NCI-H460 (cell line): ENCODE measurements around the gene ITPR1. TPM values are rescaled to one million over a fixed set of nuclear protein-coding genes. Genes with fewer than 3 reads are reported as not detected.

Experiments
- DNase-seq: peaks from one replicate; pipeline ENCODE4 v3.0.0-alpha.2; 2016; ENCODE audit warnings: low read depth; ENCODE audit errors: extremely low read depth
- total RNA-seq: library from RNA; depleted of rRNA; stranded (reverse); fragments of >200 nt; shearing (Covaris generic); gene quantifications from 2 replicates; pipeline ENCODE4 v1.2.3, GENCODE V29; 2014

ITPR1 gene
- total RNA-seq, 1 experiment from 2014 or later: 44.9 TPM

DNA sequence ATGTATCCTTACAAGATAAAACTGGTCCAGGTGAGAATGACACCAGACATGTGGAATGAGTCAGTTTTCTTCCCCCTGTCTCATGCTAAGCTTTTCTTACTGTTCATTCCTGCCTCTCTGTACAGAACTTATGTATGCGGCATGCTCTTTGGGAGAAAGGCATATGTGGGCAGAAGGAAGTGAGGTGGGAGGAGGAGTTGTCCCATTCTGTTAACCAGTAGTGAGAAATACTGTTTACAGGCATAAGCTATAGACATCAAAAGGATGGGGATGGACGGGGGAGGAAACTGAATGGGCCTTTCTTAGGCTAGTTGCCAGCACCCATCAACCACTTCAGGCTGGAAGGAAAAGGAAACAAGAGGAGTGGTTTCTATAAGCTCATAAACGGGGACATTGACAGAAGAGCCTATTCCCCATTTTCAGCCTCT lies 342.5 kb downstream of the ITPR1 start:
- no peak for DNase-seq

DNA sequence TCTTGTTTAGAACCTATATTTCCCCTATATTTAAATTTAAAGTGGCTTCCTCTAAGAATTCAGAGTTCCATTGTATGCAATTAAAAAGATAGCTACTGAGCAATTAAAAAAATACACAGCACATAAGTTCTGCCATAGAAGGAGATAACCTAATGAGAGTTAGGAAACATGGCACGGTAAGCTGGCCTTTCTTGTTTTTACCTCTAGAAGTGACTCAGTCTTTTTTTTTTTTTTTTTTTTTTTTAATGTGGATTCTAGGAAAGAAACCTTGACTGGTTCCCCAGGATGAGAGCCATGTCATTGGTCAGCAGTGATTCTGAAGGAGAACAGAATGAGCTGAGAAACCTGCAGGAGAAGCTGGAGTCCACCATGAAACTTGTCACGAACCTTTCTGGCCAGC lies 343.4 kb downstream of the ITPR1 start:
- no peak for DNase-seq

DNA sequence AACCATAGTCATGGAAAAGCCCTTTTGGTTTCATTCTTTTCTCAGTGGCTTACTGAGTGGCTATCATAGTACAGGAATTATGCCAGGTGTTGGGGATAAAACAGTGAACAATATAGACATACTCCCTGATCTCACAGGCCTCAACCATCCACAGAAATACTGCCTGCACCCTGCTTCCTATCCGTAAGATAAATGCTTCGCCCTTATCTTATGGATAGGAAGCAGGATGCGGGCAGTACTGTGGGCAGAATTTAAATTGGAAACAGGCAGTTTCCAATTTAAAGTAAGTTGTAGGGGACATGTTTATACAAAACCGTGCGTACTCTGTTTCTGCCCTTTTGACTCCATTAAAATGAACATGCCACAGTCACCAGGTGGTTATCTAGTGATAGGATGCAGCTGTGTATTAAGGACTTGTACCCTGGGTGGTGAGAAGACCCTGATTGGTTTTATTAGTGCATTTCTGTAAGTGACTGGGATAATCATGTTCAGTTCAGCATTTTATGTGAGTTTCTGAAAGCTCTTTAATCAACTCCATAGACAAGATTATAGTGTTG lies 344.3 kb downstream of the ITPR1 start:
- no peak for DNase-seq

DNA sequence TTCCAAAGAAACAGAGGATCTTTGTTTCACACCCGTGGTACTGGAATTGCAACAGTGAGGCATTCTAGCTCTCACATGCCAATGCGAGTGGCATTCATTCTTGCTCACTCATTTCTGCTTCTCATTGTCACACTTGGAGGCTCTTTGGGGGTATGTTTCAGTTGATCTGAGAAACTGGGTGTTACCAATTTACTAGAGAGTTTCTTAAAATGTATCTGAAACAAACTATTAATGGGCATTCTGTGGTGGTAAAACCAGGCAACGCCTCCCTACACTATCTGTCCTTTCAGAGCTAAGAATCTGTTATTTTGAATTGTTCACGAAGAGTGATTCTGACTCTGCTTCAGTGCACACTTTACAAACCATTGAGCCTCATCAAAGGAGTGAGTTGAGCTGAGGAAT lies 345.5 kb downstream of the ITPR1 start:
- no peak for DNase-seq

DNA sequence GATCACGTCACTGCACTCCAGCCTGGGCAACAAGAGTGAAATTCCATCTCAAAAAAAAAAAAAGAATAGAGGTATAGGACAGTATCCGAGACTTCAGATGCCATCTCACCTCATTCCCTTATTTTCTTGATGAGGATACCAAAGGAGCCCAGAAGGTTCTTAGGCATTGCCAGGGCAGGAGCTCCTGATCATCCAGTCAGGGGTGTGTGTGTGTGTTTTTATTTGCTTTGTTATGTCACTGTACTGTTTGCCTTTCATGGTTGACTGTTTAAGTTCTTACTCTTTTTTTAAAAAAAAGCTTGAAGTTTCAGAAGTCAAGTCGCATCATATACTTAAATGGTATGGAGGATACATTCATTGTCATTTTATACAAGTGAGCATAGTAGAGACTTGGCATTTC lies 346.1 kb downstream of the ITPR1 start:
- DNase-seq: no peak

DNA sequence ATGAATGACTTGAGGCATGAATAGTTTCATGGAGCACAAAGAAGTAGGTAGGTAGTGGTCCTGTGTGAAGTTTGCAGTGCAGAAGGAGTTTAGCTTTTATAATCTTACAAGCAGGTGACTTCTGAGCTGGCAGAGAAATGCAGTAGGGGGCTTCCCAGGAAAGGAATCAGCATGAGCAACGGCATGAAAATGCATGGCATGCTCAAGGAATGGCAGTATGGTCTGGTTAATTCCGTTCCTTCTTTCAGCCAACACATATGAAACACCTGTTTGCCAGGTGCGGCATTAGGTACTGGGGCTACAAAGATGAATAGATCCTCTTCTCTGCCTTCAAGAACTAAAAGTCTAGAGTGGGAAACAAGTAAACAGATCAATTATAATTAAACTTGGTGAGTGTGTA lies 348.1 kb downstream of the ITPR1 start:
- no peak for DNase-seq

DNA sequence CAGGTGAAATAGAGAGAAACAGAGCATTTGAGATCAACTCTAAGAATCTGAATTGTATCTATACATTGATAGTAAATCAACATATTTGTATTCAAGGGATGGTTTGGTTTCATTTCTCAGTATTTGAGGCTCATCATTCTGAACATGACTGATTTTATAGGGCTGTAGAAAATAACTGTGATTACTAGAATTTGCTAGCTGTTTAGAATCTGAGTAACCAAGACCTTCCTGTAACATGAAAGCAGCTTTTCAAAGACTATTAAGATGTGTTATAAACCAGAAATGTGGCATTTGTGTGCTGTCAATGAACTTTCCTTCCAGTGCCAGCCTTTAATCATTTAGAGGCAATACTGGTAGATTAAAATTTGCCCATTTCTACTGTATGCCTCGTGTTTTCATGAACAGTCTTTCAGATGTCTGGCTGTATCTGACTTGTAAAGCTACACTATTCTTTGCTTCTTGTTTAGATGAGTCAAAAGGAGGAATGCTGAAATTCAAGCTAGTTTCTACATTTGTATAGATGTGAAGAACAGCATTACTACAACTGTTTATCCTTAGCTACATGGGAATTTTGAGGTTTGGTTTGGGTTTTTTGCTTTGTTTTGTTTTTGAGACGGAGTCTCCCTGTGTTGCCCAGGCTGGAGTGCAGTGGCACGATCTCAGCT lies 348.8 kb downstream of the ITPR1 start:
- no peak for DNase-seq

DNA sequence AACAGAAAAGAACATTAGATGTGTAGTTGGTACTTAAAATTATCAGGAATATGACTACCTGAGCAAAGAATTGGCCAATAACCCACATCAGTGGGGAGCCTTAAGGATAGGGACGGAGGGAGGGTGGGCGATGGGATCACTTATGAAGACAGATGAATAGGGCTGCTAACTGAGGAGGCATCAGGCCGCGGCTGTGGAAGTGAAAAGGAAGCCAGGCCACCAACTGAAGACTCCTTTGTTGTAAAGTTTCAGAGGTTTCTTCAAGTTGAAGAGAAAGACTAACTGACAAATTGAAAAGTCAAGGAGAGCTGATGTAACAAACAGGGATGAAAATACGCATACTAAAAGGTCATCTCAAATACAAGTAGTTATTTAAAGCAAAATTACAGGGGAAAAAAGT lies 350.5 kb downstream of the ITPR1 start:
- no peak for DNase-seq

DNA sequence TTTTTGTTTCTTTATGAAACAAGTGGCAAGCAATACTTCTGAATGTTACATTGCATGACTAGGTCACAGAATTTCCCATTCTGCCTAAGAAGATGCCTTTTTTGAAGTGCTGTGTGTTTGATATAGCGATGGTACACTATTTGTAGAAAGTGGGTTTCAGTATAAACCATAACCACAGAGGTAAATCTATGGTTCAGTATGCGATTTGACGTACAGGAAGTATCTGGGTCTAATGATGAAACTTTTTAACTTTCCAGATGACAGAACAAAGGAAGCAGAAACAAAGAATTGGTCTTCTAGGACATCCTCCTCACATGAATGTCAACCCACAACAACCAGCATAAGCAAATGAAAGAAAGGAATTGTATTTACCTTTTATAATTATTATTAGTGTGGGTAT lies 352.7 kb downstream of the ITPR1 start:
- no peak for DNase-seq

DNA sequence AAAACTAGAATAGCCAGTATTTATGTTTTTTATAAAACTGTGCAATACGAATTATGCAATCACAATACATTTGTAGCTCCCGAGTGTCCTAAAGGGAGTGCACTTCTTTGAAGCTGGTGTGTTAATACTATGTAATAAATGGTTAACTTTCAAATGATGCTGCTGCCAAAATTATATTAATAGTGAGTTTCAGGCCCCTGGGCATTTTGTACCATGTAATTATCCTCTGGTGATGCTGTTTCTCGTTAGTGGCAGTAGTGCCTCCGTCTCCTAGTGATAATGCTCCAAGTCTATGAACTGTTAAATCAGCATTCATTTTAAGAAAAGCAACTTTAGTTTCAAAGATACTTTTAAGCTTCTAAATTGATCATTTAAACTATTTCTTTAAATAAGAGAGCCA lies 353.4 kb downstream of the ITPR1 start:
- DNase-seq: no peak

DNA sequence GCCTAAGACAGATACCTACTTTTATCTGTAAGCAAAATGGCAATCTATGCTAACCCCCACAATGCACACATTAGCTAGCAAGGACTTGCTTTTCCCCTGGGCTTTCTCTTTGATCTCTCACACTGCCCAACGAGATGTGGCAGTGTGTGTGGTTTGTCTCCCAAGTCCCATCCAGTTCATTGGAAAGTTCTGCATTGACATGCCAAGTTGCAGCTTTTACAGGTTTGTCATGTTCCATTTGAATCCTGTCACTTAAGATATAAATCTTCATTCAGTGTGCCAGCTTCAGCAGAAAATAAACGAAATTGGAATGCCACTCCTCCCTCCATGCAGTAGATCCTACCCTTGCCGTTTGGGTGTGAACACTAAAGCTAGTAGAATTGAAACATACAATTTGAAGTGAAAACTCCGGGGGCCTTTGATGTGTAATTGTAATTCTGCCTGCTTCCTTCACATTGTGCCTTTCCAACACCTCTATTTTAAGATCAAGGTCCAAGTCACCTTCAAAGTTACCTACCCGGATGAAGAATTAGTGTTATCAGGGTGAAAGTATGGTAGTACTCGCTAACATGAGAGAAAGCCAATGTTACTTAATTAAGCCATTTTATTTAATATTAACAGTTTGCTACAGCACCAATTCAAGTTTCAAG lies 355.2 kb downstream of the ITPR1 start:
- no peak for DNase-seq

DNA sequence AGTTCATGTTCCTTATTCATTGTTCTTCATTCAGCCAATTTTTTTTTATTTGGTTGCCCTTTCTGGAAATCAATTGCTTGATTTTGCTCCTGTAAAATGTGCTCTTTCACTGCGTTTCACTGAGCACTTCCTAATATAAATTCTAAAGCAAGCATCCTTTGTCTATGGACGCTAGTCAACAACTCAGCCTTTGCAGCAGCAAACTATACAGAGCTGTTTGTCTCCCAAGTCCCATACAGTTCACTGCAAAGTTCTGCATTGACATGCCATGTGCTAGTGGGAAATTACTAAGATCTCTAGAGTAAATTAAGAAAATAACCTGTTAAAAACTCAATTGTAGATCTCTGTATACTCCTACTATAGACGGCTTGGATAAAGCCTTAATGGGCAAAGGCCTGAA lies 356.0 kb downstream of the ITPR1 start:
- no peak for DNase-seq

DNA sequence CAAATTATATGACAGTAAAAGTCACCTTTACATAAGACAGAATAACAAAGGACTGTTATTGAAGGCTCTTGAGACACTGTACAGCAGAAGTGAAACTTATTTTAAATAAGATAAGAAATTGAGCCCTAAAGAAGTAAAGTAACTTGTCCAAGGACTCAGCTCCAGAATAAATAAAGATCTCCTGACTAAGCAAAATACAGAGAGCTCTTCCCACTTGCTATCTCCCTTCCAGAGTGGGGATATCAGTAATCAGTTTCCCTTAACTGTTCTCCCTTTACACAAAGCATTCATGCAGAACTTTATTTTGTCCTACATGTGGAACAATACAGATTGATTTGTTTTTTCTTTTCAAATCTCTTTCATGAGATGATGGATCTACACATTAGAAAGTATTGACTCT lies 356.6 kb downstream of the ITPR1 start:
- DNase-seq: no peak

DNA sequence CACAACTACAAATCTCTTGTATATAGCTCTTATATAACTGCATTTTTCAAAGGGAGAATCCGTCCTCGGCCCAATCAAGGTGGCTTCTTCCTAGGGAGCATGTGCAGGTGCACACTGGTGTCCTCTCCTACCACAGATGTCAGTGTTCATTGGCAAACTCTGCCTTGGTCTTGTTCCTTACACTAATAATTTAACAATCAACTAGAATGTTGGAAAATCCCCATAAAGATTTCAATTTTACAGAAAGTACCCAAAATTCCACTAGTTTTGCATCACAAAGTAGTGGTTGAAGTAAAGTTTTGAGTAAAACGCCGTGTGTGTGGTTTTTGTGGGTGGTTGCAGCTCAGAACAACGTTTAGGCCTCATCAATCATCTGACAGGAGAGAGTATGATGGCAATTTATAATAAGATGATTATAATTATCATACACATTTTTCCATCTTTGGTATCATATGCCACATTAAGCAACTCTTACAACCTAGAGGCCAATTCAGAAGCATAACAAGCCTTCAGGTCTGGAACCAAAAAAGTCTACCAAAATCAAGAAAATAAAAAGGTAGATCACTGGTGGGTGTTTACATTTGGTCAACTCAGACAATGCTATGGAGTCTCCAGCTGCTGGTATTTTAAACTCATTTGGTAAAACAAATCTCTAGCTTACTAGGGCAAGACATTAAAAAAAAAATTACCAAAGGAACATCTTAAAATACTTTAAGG lies 357.2 kb downstream of the ITPR1 start:
- DNase-seq: no peak

DNA sequence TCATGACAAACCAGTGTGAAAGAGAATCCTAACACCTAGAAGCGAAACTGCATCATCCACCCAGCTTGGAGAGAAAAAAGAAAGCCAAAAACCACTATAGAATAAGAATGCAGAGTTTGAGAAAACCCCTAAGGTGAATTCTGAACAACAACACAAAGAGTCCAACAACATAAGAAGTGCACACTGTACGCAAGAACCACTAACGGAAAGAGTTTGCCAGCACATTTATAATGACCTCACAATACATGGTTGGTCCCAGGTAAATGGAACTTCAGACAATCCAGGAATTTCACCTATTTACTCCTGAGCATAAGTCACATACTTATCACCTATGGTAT lies 357.7 kb downstream of the ITPR1 start:
- no peak for DNase-seq

DNA sequence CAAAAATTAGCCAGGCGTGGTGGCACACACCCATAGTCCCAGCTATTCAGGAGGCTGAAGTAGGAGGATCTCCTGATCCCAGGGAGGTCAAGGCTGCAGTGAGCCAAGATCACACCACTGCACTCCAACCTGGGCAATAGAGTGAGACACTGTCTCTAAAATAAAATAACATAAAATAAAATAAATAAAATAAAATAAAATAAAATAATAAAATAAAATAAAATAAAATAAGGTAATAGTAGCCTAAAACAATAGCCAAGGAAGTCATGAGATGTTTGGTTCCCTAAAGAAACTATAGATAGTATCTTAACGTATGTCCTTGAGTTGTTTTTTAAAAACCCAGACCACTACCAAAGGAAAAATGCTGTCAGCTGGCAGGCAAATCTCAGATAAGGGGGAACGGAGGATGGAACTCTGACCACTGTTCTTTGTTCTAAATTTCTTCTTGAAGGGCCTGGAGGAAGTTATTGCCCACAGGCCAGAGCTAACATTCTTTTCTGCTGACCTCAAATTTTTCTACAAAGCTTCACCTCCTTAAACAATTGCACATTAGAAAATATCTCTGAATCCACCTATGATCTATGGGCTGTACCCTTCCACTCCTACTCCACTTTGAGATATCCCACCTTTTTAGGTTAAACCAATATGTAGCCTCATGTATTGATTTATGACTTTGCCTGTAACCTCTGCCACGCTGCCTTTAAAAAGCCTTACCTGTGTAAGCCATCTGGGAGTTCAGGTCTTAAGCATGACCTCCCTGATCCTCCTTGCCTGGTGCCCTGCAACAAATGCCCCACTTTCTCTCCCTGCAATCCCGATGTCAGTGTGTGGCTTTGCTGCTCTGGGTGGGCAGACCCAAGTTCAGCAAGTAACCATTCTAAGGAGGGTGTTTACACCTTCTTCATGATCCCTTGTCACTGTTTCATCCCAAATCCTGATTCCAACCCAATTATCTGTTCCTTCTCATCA lies 359.9 kb downstream of the ITPR1 start:
- no peak for DNase-seq

DNA sequence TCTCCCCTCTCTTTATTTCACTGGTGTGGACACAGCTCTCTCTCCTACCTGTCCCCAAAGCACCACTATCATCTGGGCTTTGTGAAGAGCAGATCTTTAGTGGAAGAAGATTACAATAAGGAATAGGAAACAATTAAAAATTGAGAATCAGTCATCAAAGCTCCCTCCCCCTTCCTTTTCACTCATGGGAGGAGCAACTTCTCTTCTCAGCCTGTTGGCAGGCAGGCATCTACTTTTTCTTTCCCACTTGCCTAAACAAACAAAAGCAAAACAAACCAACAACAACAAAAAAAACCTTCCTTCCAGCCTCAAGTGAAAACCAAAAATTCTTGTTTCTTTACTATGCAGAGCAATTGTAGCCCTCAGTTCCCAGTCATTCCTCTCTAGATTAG lies 360.6 kb downstream of the ITPR1 start:
- no peak for DNase-seq

DNA sequence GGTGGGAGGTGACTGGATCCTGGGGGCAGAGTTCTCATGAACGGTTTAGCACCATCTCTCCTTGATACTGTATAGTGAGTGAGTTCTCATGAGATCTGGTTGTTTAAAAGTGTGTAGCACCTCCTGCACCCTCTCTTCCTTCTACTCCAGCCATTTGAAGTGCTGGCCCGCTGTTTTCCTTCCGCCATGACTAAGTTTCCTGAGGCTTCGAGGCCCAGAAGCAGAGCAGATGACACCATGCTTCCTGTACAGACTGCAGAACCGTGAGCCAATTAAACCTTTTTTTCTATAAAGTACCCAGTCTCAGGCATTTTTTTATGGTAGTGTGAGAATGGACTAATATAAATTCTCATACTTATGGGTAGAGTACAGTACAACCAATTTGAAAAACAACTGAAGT lies 362.5 kb downstream of the ITPR1 start:
- no peak for DNase-seq

DNA sequence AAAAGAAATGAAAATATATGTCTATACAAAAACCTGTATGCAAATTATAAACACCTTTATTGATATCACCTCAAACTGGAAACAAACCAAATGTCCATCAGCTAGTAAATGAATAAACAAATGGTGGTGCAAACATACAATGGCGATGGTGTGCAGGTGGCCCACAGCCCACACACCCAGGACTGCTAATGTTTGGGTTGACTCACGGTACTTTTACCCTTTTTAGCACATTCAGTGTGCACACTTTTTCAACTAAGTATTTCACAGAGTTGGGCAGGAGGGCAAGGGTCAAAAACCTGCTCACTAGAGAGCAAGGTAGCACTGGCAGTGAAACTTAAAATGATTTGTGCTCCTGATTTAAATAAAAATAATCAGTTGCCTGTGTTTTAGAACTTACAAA lies 363.0 kb downstream of the ITPR1 start:
- no peak for DNase-seq

DNA sequence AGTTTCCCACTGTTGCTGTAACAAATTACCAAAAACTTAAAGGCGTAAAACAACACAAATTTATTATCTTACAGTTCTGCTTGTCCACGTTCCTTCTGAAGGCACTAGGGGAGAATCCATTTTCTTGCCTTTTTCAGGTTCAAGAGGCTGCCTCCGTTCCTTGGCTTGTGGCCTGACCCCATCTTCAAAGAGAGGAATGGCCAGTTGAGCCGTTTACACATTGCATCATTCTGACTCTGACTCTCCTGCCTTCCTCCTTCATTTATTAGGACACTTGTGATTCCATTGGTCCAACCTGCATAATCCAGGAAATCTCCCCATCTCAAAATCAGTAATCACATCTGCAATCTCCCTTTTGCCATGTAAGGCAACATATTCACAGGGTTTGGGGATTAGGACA lies 363.4 kb downstream of the ITPR1 start:
- DNase-seq: no peak

DNA sequence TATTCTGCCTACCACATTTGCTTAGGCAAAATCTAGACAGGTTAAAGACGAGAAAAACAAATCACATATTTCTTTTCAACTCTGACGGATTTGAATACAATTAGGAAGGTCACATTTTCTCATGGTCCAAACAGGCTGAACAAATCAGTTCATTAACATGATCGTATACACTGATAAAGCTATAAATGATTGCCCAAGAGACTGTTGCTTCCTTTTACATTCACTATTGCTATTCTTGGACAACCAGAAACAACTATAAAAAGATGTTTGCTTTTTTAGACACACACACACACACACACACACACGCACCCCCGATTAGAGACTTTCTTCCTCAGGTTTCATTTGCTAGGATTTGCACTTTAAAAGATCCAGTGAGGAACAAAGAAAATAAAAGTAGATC lies 363.8 kb downstream of the ITPR1 start:
- DNase-seq: no peak
